GM12878 (cell line): ENCODE data around the gene EFHC1.

Experiments used
- CREB1 ChIP-seq: IDR thresholded peaks from 2 replicates; pipeline ENCODE4 v1.6.1; 2012; ENCODE audit warnings: low read depth, mild to moderate bottlenecking, inconsistent platforms
- EGR1 ChIP-seq, 2 experiments: IDR thresholded peaks; 1 replicate in 1 of 2; 2 replicates in 1 of 2; pipeline ENCODE4 v1.6.1; 2011 to 2012; ENCODE audit warnings: low read depth in 2 of 2, low read length in 2 of 2, borderline replicate concordance in 1 of 2, mild to moderate bottlenecking in 1 of 2, moderate library complexity in 1 of 2
- EZH2 ChIP-seq: IDR thresholded peaks from 2 replicates; pipeline ENCODE4 v1.6.1; 2012; ENCODE audit warnings: low read depth, mild to moderate bottlenecking, control low read depth, inconsistent platforms, low read length, borderline replicate concordance; ENCODE audit not compliant: control insufficient read depth
- GABPA ChIP-seq: IDR thresholded peaks from 2 replicates; pipeline ENCODE4 v1.6.1; 2014; ENCODE audit warnings: antibody characterized with exemption, low read depth, mild to moderate bottlenecking, inconsistent platforms
- LARP7 ChIP-seq: fragments of 450-650 bp; IDR thresholded peaks from 2 replicates; pipeline ENCODE4 v1.6.1; 2017; ENCODE audit warnings: mild to moderate bottlenecking
- MYB ChIP-seq: fragments of 150-350 bp; IDR thresholded peaks from 2 replicates; pipeline ENCODE4 v1.6.1; 2014; ENCODE audit warnings: mild to moderate bottlenecking, low read depth, low read length, borderline replicate concordance
- POLR2A ChIP-seq: IDR thresholded peaks from 2 replicates; pipeline ENCODE4 v1.6.1; 2011; ENCODE audit warnings: low read depth, mild to moderate bottlenecking, low read length
- RCOR1 ChIP-seq: conservative IDR thresholded peaks from 2 replicates; pipeline ENCODE4 v1.6.1; 2012; ENCODE audit warnings: low read depth, low read length, improper control_type of control experiment
- RUNX3 ChIP-seq: IDR thresholded peaks from 2 replicates; pipeline ENCODE4 v1.6.1; 2012; ENCODE audit warnings: low read length, inconsistent platforms
- SUZ12 ChIP-seq: fragments of 200-600 bp; sonication (generic); IDR thresholded peaks from one replicate; pipeline ENCODE4 v1.6.1; 2018; ENCODE audit warnings: antibody characterized with exemption, mild to moderate bottlenecking; ENCODE audit not compliant: unreplicated experiment
- TCF7 ChIP-seq: IDR thresholded peaks from 2 replicates; pipeline ENCODE4 v1.6.1; 2014; ENCODE audit warnings: antibody characterized with exemption, borderline replicate concordance
- YY1 ChIP-seq: IDR thresholded peaks from 2 replicates; pipeline ENCODE4 v1.6.1; 2011; ENCODE audit warnings: low read depth, mild to moderate bottlenecking, low read length
- TF ChIP-seq, protein P1 (sequence below), 3 experiments: IDR thresholded peaks in 2 of 3; conservative IDR thresholded peaks in 1 of 3; 2 replicates each; pipeline ENCODE4 v1.5.1; 2011; ENCODE audit warnings: low read depth in 3 of 3, low read length in 3 of 3, mild to moderate bottlenecking in 3 of 3, control low read depth in 2 of 3, moderate library complexity in 2 of 3, inconsistent platforms in 1 of 3, mixed read lengths in 1 of 3; ENCODE audit not compliant: control insufficient read depth in 2 of 3, insufficient read depth in 1 of 3; ENCODE audit errors: extremely low read depth in 1 of 3
- TF ChIP-seq, protein P2 (sequence below): fragments of 450-650 bp; IDR thresholded peaks from 2 replicates; pipeline ENCODE4 v1.6.1; 2016; ENCODE audit warnings: mild to moderate bottlenecking

DNA sequence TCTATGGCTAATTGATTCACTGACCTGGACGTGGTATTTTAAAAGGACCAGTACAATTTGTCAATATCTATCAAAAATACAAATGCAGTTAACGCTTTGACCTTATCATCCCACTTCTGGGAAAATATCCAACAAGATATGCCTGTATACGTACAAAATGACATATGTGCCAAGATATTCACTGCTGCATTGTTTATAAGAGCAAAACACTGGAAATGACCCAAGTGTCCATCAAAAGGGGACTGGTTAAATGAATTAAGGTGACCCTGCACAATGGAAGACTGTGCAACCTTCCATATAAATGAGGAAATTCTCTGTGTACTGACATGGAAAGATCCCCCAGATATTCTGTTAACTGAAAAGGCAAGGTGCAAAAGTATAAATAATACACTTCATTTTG lies 142.8 kb downstream of the EFHC1 start:
- TF ChIP-seq, protein P1, sequence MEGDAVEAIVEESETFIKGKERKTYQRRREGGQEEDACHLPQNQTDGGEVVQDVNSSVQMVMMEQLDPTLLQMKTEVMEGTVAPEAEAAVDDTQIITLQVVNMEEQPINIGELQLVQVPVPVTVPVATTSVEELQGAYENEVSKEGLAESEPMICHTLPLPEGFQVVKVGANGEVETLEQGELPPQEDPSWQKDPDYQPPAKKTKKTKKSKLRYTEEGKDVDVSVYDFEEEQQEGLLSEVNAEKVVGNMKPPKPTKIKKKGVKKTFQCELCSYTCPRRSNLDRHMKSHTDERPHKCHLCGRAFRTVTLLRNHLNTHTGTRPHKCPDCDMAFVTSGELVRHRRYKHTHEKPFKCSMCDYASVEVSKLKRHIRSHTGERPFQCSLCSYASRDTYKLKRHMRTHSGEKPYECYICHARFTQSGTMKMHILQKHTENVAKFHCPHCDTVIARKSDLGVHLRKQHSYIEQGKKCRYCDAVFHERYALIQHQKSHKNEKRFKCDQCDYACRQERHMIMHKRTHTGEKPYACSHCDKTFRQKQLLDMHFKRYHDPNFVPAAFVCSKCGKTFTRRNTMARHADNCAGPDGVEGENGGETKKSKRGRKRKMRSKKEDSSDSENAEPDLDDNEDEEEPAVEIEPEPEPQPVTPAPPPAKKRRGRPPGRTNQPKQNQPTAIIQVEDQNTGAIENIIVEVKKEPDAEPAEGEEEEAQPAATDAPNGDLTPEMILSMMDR (IDR thresholded peaks at IDR 0.05 in 2 of 3, conservative IDR thresholded peaks at IDR 0.05 in 1 of 3; ENCODE audit: control insufficient read depth in 2 of 3, extremely low read depth in 1 of 3, insufficient read depth in 1 of 3, low read depth in 3 of 3, low read length in 3 of 3): no peak
- TF ChIP-seq RCOR1 (no peak), EZH2 (no peak), LARP7 (no peak), TCF7 (no peak), POLR2A (no peak), YY1 (no peak), MYB (no peak), EGR1 (IDR thresholded peaks at IDR 0.05; ENCODE audit: borderline replicate concordance in 1 of 2, low read depth in 2 of 2, low read length in 2 of 2) (no peak), GABPA (no peak), CREB1 (no peak), SUZ12 (no peak), RUNX3 (no peak)
- TF ChIP-seq, protein P2, sequence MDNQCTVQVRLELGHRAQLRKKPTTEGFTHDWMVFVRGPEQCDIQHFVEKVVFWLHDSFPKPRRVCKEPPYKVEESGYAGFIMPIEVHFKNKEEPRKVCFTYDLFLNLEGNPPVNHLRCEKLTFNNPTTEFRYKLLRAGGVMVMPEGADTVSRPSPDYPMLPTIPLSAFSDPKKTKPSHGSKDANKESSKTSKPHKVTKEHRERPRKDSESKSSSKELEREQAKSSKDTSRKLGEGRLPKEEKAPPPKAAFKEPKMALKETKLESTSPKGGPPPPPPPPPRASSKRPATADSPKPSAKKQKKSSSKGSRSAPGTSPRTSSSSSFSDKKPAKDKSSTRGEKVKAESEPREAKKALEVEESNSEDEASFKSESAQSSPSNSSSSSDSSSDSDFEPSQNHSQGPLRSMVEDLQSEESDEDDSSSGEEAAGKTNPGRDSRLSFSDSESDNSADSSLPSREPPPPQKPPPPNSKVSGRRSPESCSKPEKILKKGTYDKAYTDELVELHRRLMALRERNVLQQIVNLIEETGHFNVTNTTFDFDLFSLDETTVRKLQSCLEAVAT: no peak
